HG03520 (cell line): Measurements from ENCODE around the gene SLC2A4RG.
"Not testable (repeated sequence)": the region's sequence is repeated elsewhere in the genome, so short reads cannot be mapped to it uniquely, and the experiment has no call there.

Experiments used
- ATAC-seq: cut with Tn5 transposase; IDR thresholded peaks from one replicate; pipeline ENCODE4 v1.9.1; 2021; ENCODE audit warnings: mild to moderate bottlenecking, moderate library complexity; ENCODE audit not compliant: unreplicated experiment

The SLC2A4RG gene

DNA sequence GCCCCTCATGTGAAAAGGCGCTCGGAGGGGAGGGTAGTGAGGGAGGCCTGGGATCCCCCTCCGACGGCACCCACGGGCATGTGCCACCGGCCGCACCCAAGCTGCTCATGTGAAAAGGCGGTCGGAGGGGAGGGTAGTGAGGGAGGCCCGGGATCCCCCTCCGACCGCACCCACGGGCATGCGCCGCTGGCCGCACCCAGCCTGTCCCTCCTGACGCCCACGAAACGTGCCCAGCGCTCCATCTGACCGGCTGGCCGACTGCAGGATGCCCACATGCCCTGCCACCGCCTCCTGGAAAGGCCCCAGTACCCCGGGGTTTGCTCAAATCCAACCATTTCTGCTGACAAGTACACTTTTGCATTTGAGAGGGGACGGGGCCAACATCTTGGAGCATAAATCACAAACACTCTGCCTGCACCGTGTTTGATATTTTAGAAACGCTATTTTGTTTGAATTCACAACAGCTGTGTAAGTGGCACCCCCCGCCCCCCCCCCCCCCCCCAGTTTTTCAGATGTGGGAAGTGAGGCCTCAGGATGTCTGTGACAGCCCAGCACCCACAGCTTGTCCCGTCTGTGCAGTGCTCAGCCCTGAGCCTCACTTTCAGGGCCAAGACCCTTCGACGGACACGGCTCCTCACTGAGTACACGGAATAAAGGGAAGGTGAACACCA is 34.1 kb downstream of the SLC2A4RG start:
- no peak for ATAC-seq

DNA sequence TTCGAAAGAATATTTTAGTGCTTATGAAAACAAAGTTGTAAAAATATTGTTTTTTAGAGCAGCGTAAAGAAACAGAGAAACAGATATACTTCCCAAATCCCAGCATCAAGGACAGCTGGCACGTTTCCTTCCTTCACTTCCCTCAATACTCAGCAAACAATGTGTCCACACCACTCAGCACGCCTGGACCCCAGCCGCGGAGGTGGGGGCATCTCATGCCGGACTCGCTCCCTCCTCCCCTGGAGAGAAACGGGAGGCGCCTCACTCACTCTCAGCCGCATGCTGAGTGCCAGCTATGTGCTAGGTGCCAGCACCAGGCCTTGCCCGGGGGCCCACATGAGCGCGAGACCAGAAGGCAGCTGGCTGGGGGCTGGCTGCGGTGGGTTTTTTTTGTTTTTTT is 34.7 kb downstream of the SLC2A4RG start:
- no peak for ATAC-seq

DNA sequence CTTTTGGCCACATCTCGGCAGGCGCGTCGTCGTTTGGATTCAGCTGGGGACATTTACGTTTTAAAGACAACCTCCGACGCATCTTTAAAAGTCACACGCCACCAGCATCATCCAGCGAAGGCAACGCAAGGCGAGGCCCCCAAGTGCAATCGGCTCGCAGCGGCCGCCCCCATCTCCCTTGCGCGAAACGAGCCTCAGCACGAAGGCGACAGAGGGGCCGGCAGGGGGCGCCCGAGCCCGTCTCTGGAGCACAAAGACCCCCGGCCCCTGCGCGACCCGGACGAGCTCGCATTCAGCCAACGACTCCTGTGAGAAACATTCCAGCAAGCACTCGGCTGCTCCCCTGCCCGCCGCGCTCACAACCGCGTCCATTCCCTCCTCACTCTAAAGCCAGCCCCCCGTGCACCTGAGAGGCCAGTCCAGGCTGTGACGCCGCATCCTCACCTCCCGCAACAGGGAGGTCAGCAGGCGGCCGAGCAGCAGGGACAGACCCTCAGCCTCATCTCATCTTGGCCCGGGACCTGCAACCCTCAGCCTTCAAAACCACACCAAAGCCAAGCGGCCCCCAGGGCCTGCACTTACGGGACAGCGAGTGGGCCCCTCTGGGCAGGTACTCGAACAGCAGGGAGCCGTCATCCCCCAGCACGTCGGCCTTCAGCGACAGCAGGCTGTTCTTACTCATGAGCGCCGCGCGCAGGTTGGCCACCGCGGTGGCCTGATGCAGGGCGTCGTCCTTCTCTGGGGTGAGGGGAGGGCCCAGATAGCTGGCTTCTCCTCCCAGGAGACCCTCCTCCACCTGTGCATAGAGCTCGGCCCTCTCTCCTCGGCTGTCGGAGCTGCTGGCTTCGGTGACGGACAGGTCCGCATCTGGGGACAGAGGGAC is 35.8 kb downstream of the SLC2A4RG start:
- no peak for ATAC-seq

DNA sequence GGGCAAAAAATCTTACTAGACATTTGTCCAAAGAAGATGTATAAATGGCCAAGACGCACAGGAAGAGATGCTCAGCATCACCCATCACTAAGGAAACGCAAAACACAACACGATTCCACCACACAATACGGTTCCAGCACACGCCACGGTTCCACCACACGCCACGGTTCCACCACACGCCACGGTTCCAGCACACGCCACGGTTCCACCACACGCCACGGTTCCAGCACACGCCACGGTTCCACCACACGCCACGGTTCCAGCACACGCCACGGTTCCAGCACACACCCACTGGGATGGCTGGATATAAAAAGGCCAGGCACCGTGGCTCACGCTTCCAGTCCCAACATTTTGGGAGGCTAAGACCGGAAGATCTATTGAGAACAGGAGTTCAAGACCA is 37.3 kb downstream of the SLC2A4RG start:
- ATAC-seq: not testable (repeated sequence)

- no peak for ATAC-seq
These were observed 38.0 kb downstream of the SLC2A4RG start for GRCh38 chr20:63777614-63778013.

DNA sequence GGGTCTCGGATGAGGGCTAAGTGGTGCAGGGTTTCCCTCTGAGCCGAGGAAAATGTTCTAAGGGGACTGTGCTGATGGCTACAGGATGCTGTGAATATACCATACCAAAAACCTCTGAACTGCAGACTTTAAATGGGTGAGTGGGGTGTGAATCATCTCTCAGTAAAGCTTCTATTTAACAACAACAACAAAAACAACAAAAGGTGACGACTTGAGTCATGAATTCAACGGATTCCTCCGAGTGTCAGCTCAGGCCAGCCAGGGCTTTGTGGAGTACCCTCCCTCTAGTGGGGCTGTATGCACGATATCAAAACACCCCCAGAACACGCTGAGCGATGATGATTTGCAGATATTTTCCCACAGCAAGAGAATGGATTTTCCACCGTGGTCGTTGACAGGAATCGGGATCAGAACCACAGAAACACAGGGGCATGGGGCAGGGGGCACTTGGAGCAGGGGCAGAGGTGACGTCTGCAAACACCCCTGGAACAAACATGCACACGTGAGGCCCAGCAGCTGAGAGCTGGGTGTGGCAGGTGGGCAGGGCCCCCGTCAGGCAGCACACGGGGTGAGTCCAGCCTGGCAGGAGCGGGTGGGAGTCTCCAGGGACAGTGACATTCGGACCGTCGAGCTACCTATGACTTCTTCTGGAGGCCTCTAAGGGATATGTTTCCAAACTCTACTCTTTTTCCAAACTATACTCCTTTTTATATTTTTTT is 38.6 kb downstream of the SLC2A4RG start:
- ATAC-seq: no peak

DNA sequence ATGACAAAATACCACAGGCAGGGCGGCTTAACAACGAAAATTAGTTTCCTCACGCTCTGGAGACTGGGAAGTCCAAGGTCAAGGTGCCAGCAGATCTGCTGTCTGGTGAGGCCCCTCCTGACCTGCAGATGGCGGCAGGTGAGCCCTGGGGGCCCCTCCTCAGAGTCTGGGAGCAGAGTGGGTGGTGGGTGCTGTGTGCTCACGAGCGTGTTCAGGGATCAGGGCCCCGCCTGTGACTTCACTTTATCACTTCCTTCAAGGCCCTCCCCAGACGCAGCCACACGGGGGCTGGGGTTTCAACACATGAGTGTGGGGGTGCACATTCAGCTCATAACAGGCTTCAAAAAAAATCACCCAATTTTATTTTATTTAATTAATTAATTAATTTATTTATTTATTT is 39.3 kb downstream of the SLC2A4RG start:
- ATAC-seq: no peak

DNA sequence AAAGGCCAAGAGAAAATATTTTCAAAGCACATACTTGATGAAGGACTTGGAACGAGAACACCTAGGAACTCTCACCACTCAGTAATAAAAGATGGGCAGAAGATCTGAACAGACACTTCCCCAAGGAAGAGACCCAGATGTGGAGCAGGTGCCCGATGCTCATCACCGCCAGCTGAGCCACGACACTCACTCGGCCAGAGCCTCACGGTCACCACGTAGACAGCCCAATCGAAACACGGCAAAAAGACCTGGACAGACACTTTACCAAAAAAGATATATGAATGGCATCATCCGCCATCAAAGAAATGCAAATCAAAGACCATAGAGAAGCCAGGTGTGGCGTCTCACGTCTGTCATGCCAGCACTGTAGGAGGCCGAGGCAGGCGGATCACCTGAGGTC is 41.6 kb downstream of the SLC2A4RG start:
- ATAC-seq: no peak

DNA sequence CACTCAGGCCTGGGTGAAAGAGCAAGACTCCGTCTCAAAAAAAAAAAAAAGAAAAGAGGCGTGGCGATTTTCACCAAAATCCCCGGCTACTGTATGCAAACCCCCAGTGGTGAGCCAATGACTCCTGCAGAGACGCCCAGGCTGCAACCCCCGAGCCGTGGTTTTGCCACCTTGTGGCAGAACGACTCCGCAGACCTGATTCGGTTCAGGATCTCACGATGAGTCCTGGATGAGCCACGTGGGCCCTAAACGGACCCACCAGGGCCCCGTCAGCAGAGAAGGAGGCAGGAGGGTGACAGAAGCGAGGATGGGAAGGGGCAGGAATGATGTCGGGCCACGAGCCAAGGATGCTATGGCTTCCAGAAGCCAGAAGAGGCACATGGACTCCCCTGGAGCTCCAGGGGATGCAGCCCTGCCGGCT is 42.5 kb downstream of the SLC2A4RG start:
- no peak for ATAC-seq

DNA sequence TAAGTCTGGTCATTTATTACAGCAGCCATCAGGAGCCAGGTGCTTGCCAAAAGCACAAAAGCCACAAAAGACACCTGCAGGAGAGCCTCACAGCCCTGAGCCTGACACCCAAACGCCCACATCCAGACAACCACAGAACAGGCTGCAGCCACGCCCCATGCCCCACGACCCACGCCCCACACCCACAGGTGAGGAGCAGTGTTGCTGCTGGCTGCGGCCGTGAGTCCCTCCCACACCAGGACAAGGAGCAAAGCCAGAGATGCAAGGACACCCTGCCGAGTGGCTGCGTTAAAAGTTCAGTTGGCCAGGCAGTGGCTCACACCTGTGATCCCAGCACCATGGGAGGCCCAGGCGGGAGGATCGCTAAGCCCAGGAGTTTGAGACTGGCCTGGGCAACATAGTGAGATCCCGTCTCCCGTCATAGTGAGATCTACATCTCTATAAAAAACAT is 43.0 kb downstream of the SLC2A4RG start:
- ATAC-seq: no peak

DNA sequence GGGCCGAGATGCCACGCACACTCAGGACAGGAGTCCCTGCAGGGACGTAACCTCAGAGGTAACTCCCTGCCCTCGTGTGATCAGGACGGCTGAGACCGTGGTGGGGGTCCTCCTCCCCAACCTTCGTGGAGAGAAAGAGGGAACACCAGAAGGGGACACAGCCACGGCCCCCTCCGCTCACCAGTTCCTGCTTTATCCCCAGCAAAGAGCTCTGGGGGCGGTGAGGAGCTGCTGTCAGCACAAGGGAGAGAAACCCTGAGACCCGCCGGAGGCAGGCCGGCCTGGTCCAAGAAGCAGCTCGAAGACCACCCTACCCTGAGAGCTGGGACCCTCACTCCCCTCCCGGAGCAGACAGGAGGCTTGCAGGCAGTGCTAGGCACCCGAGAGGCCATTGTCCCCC is 44.4 kb downstream of the SLC2A4RG start:
- ATAC-seq: no peak

DNA sequence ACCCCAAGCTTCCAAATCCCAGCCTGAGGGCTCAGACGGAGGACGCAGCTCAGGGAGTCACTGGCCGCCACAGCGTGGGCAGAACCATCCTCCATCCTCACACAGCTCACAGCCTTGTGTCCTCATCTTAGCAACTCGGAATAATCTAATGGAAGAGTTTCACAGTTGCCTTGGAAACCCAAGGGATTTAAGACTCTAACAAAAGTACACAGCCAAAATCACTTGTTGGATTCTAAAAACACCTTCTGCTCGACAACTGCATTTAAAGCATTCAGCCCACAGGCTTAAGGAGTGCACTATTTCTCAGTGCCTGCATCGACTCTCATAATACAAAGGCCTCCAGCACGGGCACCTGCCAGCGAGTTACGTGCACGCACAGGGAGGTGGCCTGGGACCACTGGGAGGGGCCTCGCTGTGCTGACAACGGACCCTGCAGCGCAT is 46.1 kb downstream of the SLC2A4RG start:
- ATAC-seq: no peak

- ATAC-seq: no peak
These were observed 47.7 kb downstream of the SLC2A4RG start for GRCh38 chr20:63787302-63787701.

DNA sequence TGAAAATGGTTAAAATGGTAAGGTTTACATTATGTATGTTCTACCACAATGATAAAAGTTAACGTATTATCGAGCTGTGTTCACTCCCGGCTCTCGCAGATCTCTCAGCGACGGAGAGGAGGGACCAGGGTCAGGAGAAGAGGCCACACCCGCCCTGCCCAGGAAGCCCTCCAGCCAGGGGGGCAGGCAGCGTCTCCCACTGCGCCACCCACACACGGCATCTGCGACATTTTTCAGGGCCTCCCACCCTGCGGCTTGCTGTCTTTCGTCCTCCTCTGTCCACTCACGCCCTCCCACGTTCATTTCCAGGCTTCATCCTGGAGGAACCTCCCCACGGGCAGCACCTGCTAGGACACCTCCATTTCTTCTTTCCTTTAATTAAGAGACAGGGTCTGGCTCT is 48.2 kb downstream of the SLC2A4RG start:
- ATAC-seq: no peak

- no peak for ATAC-seq
These were observed 50.4 kb downstream of the SLC2A4RG start for GRCh38 chr20:63789836-63790571.

- ATAC-seq: no peak
These were observed 51.1 kb downstream of the SLC2A4RG start for GRCh38 chr20:63790572-63791168.

DNA sequence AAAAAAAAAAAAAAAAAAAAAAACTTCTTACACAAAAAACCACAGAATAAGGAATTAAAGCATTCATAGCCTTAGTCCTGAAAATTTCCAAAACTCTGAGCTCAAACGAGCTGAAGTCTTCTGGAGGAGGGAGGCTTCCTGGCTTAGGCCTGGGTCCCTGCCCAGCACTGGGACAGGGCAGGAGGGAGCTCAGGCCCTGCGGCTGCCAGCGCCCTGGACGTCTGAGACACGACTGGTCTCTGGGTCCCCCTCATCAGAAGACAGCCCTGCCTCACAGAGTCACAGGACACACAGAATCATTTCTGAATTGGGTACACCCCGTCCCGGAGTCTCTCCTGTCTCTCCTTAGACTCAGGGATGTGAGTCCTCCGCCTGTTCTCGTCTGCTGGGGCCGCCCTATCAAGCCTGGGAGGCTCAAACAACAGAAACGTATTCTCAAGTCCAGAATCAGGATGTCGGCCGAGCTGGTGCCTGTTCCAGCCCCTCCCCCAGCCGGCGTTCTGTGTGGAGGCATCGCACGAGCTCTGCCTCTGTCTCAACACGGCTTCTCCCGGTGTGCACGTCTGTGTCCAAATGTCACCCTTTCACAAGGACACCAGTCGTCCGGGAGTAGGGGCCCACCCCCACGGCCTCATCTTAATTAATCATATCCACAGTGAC is 52.1 kb downstream of the SLC2A4RG start:
- ATAC-seq: no peak

DNA sequence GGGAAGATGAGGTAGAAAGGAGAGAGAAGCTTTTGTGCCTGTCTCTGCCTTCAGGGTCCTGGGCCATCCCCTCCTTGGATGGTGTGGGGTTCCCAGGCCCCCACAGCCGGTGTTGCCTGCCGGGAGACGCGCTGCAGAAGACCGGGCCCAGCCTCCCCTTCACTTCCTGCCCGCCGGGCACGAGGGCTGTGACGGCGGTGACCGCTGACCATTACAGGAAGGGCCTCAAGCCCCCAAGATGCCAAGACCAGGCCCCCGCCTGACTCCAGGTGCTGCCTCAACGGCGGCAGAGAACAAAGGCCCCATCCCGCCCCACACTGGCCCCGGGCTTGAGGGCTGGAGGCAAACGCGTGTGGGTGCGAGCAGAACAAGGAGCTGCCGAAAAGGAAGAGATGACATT is 53.3 kb downstream of the SLC2A4RG start:
- no peak for ATAC-seq
